Left hindlimb (tissue), 1 donor: ENCODE measurements around the gene OR4K15.
"Not testable (repeated sequence)": the region's sequence is repeated elsewhere in the genome, so short reads cannot be mapped to it uniquely, and the experiment has no call there.

Experiments used
- DNase-seq: peaks from one replicate; pipeline ENCODE4 v3.0.0-alpha.2; 2018

OR4K15 gene, protein sequence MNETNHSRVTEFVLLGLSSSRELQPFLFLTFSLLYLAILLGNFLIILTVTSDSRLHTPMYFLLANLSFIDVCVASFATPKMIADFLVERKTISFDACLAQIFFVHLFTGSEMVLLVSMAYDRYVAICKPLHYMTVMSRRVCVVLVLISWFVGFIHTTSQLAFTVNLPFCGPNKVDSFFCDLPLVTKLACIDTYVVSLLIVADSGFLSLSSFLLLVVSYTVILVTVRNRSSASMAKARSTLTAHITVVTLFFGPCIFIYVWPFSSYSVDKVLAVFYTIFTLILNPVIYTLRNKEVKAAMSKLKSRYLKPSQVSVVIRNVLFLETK

DNA sequence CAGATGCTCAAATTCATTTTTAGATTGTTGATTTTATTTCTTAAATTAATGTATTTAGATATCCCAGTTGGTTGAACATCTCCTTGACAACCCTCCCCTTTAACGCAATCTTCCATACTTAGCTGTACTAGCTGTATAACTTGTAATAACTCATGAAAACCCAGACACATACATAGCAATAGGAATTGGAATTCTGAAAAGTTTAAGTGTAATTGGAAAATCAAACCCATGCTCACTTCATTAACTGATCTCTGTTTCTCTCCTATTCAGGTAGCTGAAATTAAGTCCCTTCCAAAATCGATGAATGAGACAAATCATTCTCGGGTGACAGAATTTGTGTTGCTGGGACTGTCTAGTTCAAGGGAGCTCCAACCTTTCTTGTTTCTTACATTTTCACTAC lies at the start of gene OR4K15:
Gene OR4K15 (plus strand): TSS at position 301 of the 400 bp plus-strand sequence. CDS start 0 bp downstream, at position 301.
- no peak for DNase-seq

DNA sequence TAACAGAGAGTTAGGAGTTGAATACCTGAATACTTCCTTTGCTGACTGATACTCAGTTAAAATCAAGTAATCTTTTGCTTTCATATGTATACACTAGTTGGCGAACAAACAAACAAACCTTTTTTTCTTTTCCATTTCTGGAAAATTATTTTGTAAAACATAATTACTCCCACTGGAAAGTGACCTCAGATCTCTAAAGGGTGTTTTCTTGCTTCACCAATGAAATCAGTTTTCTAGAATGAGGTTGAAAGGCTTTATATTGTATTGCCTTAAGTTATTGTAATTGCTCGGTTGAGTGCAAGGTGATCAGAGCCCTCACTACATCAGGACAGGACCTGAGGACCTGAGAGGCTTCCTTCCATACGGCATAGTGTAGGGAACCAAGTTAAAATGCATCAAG lies 44.8 kb upstream of the OR4K15 start, which contains the start of gene OR4K1:
Gene OR4K1 (plus strand): TSS at position 301 of the 400 bp plus-strand sequence. CDS start 4,750 bp downstream, outside the sequence.
- DNase-seq, result no peak

DNA sequence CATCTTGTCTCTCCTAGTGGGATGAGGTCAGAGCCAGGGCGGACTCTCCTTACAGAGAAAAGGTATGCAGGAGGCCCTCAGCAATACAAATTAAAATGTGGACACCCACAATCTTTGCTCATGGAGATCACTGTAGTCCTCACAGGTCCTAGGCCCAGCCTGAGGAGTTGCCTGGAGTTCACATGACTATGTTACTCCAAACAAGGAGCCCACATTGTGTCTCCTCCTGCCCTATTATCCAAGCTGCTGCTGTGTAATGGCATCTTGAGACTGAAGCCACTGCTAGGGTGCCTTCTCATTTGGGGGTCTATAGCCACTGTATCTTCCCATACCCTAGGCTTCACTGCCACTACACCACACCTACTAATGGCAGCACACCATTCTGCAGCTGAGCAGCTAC lies 33.7 kb upstream of the OR4K15 start:
- DNase-seq, result no peak

DNA sequence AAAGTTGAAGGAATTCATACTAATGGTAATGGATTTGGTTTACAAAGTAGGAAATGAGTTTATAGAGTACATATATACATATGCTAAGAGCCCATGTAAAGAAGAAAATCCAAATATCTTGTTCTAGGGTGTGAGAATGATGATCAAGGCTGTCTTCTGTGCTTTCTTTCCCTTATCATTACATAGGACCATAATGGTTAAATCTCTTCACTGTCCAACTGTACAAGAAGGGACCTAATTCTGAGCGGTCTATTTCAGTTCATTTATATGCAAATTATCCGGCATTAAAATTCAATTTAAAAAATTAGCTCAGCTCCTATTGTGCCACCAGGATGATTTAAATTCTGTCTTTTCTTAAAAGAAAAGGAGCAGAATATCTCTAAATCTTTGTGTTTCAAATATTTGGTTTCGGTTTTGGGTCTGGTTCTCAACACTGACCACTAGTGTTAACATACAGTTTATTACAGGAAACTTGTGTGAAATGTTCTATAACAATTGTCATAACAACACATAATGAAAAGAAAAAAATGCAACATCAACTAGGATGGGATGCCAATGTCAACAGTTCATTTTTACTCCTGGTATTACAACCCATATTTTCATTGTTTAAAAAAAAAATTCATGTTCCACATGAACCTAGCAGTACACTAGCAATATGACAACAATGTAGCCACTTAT lies 27.8 kb upstream of the OR4K15 start:
- DNase-seq, result no peak

DNA sequence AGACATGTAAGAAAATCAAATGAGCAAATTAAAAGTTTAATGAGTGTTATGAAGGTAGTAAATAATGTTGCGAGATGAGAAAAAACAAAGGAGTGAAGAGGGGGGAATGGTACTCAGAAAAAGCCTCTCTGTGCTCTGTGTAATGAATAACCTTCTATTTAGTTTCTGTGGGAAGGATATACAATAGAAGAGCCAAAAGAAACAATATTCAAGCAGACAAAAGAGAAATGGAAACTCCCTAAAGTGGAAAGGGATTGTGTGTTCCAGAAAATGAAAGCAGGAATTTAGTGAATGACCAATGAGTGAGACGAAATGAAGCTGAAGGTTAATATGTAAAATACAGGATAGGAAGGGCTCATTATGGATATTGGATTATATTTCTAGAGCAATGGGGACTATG lies 26.2 kb upstream of the OR4K15 start:
- DNase-seq, result no peak

DNA sequence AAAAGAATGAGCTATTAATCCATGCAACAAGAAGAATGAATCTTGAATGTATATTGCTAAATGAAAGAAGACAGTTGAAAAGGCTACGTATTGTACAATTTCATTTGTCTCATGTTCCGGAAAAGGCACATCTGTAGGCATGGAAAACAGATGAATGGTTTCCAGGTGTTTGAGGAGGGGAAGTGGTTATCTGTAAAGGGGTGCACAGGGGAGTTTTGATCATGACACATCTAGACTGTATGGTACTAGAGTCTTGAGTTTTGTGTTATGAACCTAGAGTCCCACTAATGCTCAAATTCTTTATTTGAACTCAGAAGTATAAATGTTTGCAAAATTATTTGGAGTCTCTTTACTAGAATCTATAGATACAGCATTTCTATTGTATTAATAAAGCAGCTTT lies 5.7 kb upstream of the OR4K15 start:
- DNase-seq, result not testable (repeated sequence)

DNA sequence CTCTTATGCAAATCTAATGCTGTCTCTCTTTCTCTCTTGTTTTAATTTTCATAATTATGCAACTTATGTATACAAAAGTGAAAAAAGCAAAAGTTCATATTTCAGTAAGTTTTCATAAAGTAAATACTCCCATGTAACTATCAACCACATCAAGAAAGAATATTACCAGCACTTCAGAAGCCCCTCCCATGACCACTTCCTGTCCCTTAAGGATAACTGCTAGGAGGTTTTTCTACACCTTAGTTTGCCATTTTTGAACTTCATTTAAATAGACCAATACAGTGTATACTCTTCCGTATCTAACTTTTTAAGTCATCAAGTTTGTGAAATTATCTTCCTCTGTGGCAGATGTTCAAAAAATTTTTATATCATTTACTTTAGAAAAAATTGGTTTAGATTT lies 547 bp upstream of the OR4K15 start:
- no peak for DNase-seq

DNA sequence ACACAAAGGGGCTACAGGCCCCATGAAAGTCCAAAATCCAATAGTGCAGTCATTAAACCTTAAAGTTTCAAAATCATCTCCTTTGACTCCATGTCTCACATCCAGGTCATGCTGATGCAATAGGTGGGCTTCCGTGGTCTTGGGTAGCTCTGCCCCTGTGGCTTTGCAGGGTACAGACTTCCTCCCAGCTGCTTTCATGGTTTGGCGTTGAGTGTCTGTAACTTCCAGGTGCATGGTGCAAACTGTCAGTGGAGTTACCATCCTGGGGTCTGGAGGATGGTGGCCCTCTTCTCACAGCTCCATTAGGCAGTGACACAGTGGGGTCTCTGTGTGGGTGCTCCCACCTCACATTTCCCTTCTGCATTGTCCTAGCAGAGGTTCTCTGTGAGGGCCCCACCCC lies 18.0 kb downstream of the OR4K15 start:
- DNase-seq, result no peak

DNA sequence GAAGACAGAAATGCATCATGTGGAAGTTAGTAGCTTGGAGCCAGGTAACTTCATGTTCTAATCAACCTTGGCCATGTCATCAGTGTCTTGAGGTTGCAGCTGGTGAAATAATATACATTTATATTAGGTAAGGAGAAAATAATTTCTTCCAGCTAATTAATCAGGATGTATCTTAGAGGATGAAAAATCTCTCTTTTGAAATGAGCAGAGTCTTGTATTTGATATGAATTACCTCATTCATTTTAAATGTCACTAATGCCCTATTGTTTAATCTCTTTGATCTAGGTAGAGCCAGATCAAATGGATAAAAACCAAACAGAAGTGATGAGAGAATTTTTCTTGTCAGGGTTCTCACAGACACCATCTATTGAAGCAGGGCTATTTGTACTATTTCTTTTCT lies 26.5 kb downstream of the OR4K15 start, which contains the start of gene OR4Q2:
Gene OR4Q2 (plus strand): TSS at position 301 of the 400 bp plus-strand sequence.
- DNase-seq, result no peak

DNA sequence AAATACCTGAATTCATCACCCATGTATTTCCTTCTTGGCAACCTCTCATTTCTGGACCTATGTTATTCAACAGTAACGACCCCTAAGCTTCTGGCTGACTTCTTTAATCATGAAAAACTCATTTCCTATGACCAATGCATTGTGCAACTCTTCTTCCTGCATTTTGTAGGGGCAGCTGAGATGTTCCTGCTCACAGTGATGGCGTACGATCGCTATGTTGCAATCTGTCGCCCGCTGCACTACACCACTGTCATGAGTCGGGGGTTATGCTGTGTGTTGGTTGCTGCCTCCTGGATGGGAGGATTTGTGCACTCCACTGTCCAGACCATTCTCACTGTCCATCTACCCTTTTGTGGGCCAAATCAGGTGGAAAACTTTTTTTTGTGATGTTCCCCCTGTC lies 26.9 kb downstream of the OR4K15 start:
- DNase-seq, result no peak

DNA sequence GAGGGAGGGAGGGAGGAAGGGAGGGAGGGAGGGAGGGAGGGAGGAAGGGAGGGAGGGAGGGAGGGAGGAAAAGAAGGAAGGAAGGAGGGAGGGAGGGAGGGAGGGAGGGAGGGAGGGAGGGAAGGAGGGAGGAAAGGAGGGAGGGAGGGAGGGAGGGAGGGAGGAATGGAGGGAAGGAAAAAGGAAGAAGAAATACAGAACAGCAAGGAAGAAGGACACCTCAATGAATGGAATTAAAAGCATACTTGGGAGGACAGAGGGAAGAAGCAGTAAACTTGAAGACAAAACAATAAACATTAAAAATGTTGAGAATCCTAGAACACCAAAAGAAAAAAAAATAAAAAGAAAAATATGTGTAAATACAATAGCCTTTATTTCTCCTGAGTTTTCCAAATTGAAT lies 32.8 kb downstream of the OR4K15 start:
- no peak for DNase-seq

DNA sequence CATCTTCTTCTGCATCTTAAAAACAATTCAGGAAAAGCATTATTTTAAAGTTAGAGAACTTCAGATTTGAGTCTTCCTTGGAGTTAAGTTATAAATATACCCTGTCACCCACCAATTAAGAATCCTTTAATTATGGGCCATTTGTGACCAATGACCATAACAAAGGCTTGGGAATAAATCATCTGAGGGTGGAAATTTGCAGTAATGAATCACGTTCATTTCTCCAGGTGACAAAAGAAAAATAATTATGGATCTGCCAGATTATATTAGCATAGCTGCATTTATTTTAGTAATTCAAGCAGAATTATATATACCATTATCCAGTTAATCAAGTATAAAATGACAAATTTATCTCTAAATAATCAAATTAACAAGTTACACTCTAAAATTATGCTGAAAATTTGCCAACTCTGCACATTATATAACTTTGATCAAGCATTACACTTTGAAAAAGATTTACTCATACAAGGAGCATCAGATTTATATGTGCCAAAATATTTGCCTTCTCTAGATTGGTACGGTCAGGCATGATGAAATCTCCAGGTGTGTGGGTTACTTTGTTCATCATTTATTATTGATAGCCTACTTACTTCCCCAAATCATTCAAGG lies 44.0 kb downstream of the OR4K15 start, which contains the start of gene OR4K14:
Gene OR4K14 (minus strand): TSS at position 51 of the 609 bp plus-strand sequence. CDS start 4,114 bp downstream, outside the sequence.
- no peak for DNase-seq
